ENCODE measurements around the gene FOXP1.

GRCh38 chr3:71057526-71057894 is 526.0 kb downstream of the FOXP1 start:
- TF ChIP-seq TAF1 (conservative IDR thresholded peaks at IDR 0.05) (no peak), CTCF (IDR thresholded peaks at IDR 0.05; ENCODE audit: low read depth, low read length, missing input control) (no peak), EGR1 (IDR thresholded peaks at IDR 0.05; ENCODE audit: low read depth in 2 of 2) (no peak), MAX (IDR thresholded peaks at IDR 0.05) (no peak), RAD21 (IDR thresholded peaks at IDR 0.05) (no peak), ZBTB33 (IDR thresholded peaks at IDR 0.05) (no peak), JUND (IDR thresholded peaks at IDR 0.05) (no peak), YY1 (IDR thresholded peaks at IDR 0.05) (no peak), REST (IDR thresholded peaks at IDR 0.05) (no peak)
